Vagina (tissue), 2 donors: ENCODE results near the gene FXR2.

ENCODE experiments used
- POLR2A ChIP-seq, 2 donors: fragments of 450-650 bp; IDR thresholded peaks; one replicate each; pipeline ENCODE4 v1.6.1; 2017; ENCODE audit warnings: antibody characterized with exemption in 2 of 2, mild to moderate bottlenecking in 2 of 2, moderate library complexity in 2 of 2
- TF ChIP-seq, protein P1 (sequence below), 3 experiments: fragments of 450-650 bp in 2 of 3; fragments of 200-600 bp in 1 of 3; sonication (generic) in 1 of 3; IDR thresholded peaks; one replicate each; pipeline ENCODE4 v1.5.1; 2017 to 2019; ENCODE audit warnings: antibody characterized with exemption in 3 of 3, mild to moderate bottlenecking in 2 of 3, moderate library complexity in 2 of 3

DNA sequence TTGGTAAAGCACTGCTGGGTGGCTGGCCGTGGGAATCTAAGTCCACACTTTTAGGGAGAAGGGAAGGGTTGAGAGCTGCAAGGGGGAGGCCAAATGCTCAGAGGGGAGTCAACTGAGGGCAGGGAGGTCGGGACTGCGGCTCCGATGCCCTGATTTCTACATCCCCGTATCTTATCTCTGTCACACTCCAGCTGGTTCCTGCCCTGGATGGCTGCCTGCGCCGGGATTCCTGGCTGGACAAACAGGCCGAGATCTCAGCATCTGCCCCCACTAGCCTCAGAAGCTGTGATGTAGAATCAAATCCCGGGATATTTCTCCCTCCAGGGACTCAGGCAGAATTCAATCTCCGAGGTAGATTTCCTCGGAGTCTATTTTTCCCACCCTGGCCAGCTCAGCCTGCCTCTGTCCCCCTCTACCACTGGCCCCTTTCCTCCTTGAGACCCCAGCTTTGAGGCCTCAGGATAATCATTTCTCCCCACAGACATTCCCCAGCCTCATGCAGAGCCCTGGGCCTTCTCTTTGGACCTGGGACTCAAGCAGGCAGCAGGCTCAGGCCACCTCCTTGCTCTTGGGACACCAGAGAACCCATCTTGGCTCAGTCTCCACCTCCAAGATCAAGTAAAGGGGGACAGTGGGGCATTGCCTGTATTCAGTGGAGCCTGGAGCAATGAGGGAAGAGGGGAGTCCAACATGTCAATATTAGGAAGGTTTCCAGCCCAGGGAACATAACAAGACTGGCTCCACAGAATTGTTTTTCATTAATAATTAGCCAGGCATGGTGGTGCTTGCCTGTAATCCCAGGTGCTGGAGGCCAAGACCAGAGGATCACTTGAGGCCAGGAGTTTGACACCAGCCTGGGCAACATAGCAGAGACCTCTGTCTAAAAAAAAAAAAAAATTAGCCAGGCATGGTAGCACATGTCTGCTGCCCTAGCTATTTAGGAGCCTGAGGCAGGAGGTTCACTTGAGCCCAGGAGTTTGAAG is 17.0 kb upstream of the FXR2 start:
- TF ChIP-seq, protein P1, sequence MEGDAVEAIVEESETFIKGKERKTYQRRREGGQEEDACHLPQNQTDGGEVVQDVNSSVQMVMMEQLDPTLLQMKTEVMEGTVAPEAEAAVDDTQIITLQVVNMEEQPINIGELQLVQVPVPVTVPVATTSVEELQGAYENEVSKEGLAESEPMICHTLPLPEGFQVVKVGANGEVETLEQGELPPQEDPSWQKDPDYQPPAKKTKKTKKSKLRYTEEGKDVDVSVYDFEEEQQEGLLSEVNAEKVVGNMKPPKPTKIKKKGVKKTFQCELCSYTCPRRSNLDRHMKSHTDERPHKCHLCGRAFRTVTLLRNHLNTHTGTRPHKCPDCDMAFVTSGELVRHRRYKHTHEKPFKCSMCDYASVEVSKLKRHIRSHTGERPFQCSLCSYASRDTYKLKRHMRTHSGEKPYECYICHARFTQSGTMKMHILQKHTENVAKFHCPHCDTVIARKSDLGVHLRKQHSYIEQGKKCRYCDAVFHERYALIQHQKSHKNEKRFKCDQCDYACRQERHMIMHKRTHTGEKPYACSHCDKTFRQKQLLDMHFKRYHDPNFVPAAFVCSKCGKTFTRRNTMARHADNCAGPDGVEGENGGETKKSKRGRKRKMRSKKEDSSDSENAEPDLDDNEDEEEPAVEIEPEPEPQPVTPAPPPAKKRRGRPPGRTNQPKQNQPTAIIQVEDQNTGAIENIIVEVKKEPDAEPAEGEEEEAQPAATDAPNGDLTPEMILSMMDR (IDR thresholded peaks at IDR 0.05) = no peak
- TF ChIP-seq POLR2A (IDR thresholded peaks at IDR 0.05) = no peak
